ENCODE results near the gene MAP7. TPM values are rescaled to one million over a fixed set of nuclear protein-coding genes. Genes with fewer than 3 reads are reported as not detected.

The MAP7 gene
- total and polyA plus RNA-seq, 2 experiments from 2014 or later = 44.7 to 49.2 TPM

DNA sequence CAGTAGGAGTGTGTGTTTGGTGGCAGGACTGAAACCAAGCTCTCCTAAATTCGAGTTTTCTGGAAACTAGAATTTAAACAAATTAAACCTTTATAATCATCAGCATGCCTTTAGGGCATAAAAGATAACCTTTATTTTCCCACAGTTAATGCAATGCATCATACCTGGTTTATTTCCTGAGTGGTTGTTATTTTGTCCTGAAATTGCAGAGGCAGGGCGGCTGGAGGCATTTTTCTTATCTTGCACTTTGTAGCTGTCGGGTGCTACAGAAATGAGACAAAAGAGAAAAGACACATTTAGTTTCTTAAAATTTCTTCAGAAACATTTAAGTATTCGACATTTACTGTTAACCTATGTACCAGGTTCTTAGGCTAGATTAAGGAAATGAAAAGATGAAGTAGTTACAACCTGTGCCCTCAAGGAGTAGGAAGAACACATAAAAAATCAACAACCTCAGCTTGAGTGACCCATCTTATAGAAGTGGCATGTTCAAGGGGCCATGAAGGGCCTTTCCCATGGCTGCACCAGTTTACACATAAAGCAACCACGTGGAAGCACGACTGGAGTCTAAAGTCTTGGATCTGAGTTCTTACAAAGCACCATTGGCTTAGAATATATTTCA is 128.6 kb downstream of the MAP7 start (continued):
- no peak for TF ChIP-seq NANOG (IDR thresholded peaks at IDR 0.05; ENCODE audit: borderline replicate concordance)

DNA sequence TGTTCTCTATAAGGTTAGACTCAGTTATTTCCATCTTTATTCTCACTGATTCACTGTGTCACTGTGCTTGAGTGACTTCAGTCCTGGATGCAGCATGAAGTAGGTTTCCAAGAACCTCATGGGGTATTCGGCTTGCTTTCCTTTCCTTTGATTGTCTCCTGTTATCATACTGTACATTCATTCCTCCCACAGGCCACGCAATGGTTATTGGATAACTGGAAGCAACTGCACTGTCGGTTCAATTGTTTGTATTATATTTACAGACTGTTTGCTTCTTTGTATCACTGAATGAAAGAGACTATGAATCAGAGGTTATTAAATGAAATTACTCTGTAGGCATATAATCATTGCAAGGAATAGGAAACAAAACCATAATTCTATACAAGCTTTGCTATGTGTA is 129.4 kb downstream of the MAP7 start:
- no peak for DNase-seq (ENCODE audit: low spot score)
- Histone ChIP-seq H3K79me2 (replicated peaks; ENCODE audit: insufficient read depth) (peaks cover 19% of the 10 kb centered on the region), H3K9me2 (ENCODE audit: insufficient read depth) (no peaks in the 10 kb centered on the region), H3K4me3 (no peak overlapping the region), H3K27me3 (ENCODE audit: insufficient read depth) (no peaks in the 10 kb centered on the region), H3K4me2 (no peak overlapping the region), H3F3A (replicated peaks; ENCODE audit: low read depth) (no peaks in the 10 kb centered on the region), H4K20me1 (replicated peaks; ENCODE audit: insufficient read depth) (no peaks in the 10 kb centered on the region), H3K36me3 (ENCODE audit: insufficient read depth) (no peaks in the 10 kb centered on the region), H3K27ac (ENCODE audit: low read depth) (no peak overlapping the region), H3K4me1 (ENCODE audit: insufficient read depth) (peaks cover under 1% of the 10 kb centered on the region; the same call in 1 of the 2 replicates), H2AFZ (no peak overlapping the region)
- no peak overlapping the region for H3K4me3 Mint-ChIP-seq
- H3K36me3 Mint-ChIP-seq (ENCODE audit: low read depth) = peaks cover 21% of the 10 kb centered on the region; the same call in 1 of the 3 replicates
- H3K9me3 Mint-ChIP-seq = no peaks in the 10 kb centered on the region
- H3K4me1 Mint-ChIP-seq = peaks cover 11% of the 10 kb centered on the region; the same call in 2 of the 3 replicates
- no peak overlapping the region for H3K27ac Mint-ChIP-seq
- ATAC-seq = no peak
- H3K27me3 Mint-ChIP-seq (ENCODE audit: insufficient read depth, low read depth, poor library complexity) = no peaks in the 10 kb centered on the region
- TF ChIP-seq JUNB (IDR thresholded peaks at IDR 0.05; ENCODE audit: unreplicated experiment) = no peak

DNA sequence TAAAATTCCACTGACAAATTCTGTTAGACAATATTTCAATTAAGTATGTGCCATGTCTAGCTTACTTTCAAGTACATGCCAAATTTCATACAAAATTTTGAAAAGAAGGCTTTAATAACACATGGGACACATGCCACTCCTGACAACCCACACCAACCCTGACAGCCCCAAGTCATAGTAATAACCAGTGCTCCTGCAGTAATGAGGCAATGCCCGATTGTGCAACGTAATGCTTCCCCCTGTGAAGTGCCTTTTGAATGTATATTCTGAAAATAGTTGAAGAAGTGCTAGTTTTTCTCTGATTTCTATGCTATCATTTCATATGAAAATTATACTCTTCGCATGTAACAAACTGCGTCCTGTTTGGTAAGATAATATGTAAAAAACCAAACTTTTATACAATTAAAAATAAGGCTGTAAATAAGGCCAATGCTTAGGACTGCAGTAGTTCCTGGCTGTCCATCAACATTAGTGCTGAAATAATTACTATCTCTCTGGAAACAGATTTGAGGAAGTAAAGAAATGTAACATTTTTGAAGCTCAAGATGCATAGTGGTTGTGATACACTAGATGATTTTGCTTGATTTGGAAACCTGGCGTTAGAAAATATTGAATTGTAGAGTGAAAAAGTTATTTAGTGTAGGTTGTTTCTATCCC is 134.7 kb downstream of the MAP7 start:
- Histone ChIP-seq H3K27me3 (ENCODE audit: insufficient read depth) (no peaks in the 10 kb centered on the region), H4K20me1 (replicated peaks; ENCODE audit: insufficient read depth) (no peaks in the 10 kb centered on the region), H3F3A (replicated peaks; ENCODE audit: low read depth) (no peaks in the 10 kb centered on the region), H3K9me2 (ENCODE audit: insufficient read depth) (no peaks in the 10 kb centered on the region), H3K27ac (ENCODE audit: low read depth) (no peak overlapping the region), H3K4me2 (no peak overlapping the region), H2AFZ (no peak overlapping the region), H3K4me1 (ENCODE audit: insufficient read depth) (peaks cover under 1% of the 10 kb centered on the region; the same call in 1 of the 2 replicates), H3K79me2 (replicated peaks; ENCODE audit: insufficient read depth) (no peaks in the 10 kb centered on the region), H3K36me3 (ENCODE audit: insufficient read depth) (no peaks in the 10 kb centered on the region), H3K4me3 (no peak overlapping the region)
- no peak for TF ChIP-seq POLR2AphosphoS5 (IDR thresholded peaks at IDR 0.05; ENCODE audit: low read depth)
- no peak for TF ChIP-seq EZH2 (IDR thresholded peaks at IDR 0.05; ENCODE audit: low read depth, unreplicated experiment)
- TF ChIP-seq, protein P1, sequence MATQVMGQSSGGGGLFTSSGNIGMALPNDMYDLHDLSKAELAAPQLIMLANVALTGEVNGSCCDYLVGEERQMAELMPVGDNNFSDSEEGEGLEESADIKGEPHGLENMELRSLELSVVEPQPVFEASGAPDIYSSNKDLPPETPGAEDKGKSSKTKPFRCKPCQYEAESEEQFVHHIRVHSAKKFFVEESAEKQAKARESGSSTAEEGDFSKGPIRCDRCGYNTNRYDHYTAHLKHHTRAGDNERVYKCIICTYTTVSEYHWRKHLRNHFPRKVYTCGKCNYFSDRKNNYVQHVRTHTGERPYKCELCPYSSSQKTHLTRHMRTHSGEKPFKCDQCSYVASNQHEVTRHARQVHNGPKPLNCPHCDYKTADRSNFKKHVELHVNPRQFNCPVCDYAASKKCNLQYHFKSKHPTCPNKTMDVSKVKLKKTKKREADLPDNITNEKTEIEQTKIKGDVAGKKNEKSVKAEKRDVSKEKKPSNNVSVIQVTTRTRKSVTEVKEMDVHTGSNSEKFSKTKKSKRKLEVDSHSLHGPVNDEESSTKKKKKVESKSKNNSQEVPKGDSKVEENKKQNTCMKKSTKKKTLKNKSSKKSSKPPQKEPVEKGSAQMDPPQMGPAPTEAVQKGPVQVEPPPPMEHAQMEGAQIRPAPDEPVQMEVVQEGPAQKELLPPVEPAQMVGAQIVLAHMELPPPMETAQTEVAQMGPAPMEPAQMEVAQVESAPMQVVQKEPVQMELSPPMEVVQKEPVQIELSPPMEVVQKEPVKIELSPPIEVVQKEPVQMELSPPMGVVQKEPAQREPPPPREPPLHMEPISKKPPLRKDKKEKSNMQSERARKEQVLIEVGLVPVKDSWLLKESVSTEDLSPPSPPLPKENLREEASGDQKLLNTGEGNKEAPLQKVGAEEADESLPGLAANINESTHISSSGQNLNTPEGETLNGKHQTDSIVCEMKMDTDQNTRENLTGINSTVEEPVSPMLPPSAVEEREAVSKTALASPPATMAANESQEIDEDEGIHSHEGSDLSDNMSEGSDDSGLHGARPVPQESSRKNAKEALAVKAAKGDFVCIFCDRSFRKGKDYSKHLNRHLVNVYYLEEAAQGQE (IDR thresholded peaks at IDR 0.05; ENCODE audit: unreplicated experiment) = peak; percentile 63
- Mint-ChIP-seq H3K9me3 (no peaks in the 10 kb centered on the region), H3K4me1 (peaks cover 6% of the 10 kb centered on the region; the same call in 2 of the 3 replicates), H3K4me3 (no peak overlapping the region), H3K27ac (no peak overlapping the region), H3K36me3 (ENCODE audit: low read depth) (peaks cover 16% of the 10 kb centered on the region; the same call in 2 of the 3 replicates), H3K27me3 (ENCODE audit: insufficient read depth, low read depth, poor library complexity) (no peaks in the 10 kb centered on the region)
- no peak for ATAC-seq
- DNase-seq (ENCODE audit: low spot score) = no peak
